RWPE1 (cell line): ENCODE data around the gene SND1.

ENCODE experiments used
- CTCF ChIA-PET: fragments of 350-600 bp; sonication (Branson Sonifier 250); formaldehyde crosslinking; extraction: SDS; loops from one replicate; lab custom pipeline; 2021; lab: Yijun Ruan, JAX
- POLR2A ChIA-PET: fragments of 400-600 bp; formaldehyde crosslinking; extraction: SDS; loops from one replicate; lab custom pipeline; 2020; ENCODE audit warnings: antibody characterized with exemption; ENCODE audit not compliant: low non-redundant PET; lab: Yijun Ruan, JAX
- DNase-seq: peaks from one replicate; pipeline ENCODE4 v3.0.0; 2012; ENCODE audit warnings: low spot score
- H3K27ac ChIP-seq: fragments of 450-650 bp; 2 replicates; pipeline ENCODE4 v1.5.1; 2017
- TF ChIP-seq, protein P1 (sequence below): fragments of 450-650 bp; conservative IDR thresholded peaks from 2 replicates; pipeline ENCODE4 v1.5.1; 2017; ENCODE audit warnings: low read depth, mild to moderate bottlenecking

The SND1 gene

DNA sequence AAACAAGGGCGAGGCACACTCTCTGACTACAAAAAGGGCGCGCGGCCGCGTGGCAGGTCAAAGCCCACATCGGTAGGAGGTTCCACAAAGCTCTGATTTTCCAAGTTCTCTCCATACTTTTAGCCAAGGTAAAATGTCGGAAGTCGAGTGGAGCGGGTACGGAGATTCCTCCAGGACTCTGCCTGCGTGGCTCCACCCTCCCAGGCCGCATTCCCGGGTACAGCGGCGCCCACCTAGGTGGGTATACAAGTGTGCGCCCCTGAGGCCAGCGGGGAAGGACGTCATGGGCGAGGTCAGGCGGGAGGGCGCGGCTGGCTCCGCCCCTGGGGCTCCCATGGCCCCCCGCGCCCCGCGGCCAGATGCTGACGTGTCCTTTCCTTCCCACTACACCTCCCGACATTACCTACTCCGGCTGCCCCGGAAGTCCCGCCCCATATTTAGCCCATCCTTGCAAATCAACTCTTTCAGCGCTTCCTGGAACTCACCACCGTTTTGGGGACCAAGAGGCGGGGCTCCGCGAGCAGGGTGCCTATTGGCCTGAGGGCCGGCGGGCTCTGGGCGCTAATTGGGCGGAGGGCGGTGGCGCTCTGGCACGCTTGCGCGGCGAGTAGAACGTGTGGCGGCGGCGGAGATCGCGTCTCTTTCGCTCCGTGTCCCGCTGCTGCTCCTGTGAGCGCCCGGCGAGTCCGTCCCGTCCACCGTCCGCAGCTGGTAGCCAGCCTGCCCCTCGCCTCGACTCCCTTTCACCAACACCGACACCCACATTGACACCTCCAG, at the start of gene SND1:
Gene SND1 (plus strand): TSS at position 639 of the 777 bp plus-strand sequence. CDS start 180 bp downstream, outside the sequence.
- ChIA-PET POLR2A (interaction anchor here (0.6 kb wide), 1 partner anchor 20 kb away, joined by 3 read pairs; no protein-coding TSS in a partner anchor), CTCF (no interaction called here)
- DNase-seq = peak; percentile 98
- peak within 1 kb of the TSS; percentile 84 for H3K27ac ChIP-seq
- TF ChIP-seq, protein P1, sequence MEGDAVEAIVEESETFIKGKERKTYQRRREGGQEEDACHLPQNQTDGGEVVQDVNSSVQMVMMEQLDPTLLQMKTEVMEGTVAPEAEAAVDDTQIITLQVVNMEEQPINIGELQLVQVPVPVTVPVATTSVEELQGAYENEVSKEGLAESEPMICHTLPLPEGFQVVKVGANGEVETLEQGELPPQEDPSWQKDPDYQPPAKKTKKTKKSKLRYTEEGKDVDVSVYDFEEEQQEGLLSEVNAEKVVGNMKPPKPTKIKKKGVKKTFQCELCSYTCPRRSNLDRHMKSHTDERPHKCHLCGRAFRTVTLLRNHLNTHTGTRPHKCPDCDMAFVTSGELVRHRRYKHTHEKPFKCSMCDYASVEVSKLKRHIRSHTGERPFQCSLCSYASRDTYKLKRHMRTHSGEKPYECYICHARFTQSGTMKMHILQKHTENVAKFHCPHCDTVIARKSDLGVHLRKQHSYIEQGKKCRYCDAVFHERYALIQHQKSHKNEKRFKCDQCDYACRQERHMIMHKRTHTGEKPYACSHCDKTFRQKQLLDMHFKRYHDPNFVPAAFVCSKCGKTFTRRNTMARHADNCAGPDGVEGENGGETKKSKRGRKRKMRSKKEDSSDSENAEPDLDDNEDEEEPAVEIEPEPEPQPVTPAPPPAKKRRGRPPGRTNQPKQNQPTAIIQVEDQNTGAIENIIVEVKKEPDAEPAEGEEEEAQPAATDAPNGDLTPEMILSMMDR = no peak

DNA sequence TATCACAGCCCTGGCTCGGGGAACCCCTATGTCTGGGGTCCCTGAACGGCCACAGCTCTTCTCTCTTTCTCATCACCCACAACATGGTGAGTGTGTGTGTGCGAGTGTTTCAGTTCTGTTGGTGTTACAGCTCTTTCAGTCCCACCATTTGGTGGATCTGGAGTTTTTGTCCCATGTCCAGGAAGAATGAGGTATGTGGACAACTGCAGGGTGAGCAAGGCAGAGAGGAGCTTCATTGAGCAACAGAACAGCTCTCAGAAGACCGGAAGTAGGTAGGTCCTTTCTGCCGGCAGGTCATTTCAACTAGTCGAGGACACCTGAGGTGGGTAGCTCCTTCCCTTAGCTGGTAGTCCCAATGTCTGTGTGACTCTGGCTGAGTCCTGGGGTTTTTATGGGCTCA, 43.5 kb upstream of the SND1 start:
- TF ChIP-seq, protein P1 = no peak
- no peak overlapping the region for H3K27ac ChIP-seq
- CTCF ChIA-PET = no interaction called here
- DNase-seq = no peak
- POLR2A ChIA-PET = no interaction called here

DNA sequence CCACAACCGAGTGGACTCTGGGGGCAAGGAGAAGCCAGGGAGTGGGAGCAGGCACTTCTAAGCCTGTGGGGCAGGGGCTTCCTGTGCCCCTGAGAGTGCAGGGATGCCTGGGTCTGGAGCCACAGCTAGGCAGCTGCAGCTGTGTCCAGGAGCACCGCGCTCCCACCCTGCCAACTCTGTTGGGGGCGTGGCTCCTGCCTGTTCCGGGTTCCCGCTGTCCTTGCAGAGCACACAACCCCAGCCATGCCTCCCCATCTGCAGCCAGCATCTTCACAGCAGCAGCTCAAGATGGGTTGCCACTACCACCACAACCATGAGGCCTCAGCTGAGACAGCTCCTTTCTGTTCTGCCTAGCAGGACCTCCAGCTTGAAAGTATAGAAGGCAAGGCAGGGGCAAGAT, 42.7 kb upstream of the SND1 start:
- POLR2A ChIA-PET = no interaction called here
- H3K27ac ChIP-seq = no peak overlapping the region
- CTCF ChIA-PET = no interaction called here
- TF ChIP-seq, protein P1 = no peak
- DNase-seq = no peak

DNA sequence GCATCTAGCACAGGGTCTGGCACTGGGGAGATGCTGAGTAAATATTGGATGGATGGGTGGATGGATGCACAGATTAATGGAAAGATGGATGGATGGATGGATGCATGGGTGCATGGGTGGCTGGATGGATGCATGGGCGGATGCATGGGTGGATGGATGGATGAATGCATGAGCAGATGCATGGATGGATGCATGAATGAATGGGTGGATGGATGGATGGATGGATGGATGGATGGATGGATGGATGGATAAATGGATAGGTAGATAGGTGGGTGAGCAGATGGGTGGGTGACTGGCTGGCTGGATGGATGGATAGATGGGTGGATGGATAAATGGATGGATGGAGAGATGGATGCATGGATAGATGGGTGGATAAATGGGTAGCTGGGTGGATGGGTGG, 39.7 kb upstream of the SND1 start:
- no peak for DNase-seq
- ChIA-PET CTCF (no interaction called here), POLR2A (no interaction called here)
- TF ChIP-seq, protein P1 = no peak
- H3K27ac ChIP-seq = no peak overlapping the region

- POLR2A ChIA-PET = no interaction called here
- H3K27ac ChIP-seq = no peak overlapping the region
- TF ChIP-seq, protein P1 = no peak
- CTCF ChIA-PET = interaction anchor here (0.6 kb wide), 1 partner anchor 13 kb away, joined by 3 read pairs; no protein-coding TSS in a partner anchor
- DNase-seq = no peak
Observed at GRCh38 chr7:127616724-127617123, 35.3 kb upstream of the SND1 start.

DNA sequence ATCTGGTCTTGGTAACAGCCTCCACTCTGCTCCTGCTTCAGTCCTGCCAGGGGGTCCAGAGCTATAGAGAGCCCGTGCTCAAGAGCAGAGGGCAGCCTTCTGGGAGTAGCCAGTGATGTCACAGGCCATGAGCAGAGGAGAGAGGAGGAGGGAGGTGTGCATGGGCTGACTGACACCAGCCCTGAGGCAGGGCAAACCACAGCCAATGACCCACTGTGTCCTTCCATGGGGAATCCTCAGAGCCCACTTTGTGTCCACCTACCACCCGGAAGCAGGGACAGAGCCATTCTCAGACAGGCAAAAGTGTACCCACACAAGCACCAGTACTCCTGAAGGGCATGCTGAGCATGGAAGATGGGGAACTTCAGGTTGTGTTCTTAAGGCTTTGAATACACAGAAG, 34.0 kb upstream of the SND1 start, which contains the start of gene PAX4:
Gene PAX4 (minus strand): TSS at position 101 of the 400 bp plus-strand sequence. CDS start 2,214 bp downstream, outside the sequence.
- TF ChIP-seq, protein P1 = no peak
- POLR2A ChIA-PET = no interaction called here
- CTCF ChIA-PET = no interaction called here
- DNase-seq = no peak
- H3K27ac ChIP-seq = no peak within 1 kb of the TSS
